Osteoblast (primary cell): ENCODE data around the gene PTPRN2. TPM values are rescaled to one million over a fixed set of nuclear protein-coding genes. Genes with fewer than 3 reads are reported as not detected.

Source experiments
- DNase-seq: peaks from one replicate; pipeline ENCODE4 v3.0.0; 2011; ENCODE audit warnings: low spot score, mixed read lengths; ENCODE audit not compliant: insufficient read length; ENCODE audit errors: missing footprints
- H2AFZ ChIP-seq: 2 replicates; pipeline ENCODE4 v1.6.0; 2011; ENCODE audit warnings: mild to moderate bottlenecking, low read length
- H3K27ac ChIP-seq: 2 replicates; pipeline ENCODE4 v1.5.1; 2011; ENCODE audit warnings: mild to moderate bottlenecking, low read depth, low read length, moderate library complexity
- H3K27me3 ChIP-seq: 2 replicates; pipeline ENCODE4 v1.6.0; 2012; ENCODE audit warnings: mild to moderate bottlenecking, control low read depth, inconsistent platforms, low read length, moderate library complexity; ENCODE audit not compliant: insufficient read depth
- H3K36me3 ChIP-seq: 2 replicates; pipeline ENCODE4 v1.5.1; 2011; ENCODE audit warnings: mild to moderate bottlenecking, low read length, control low read depth, moderate library complexity; ENCODE audit not compliant: insufficient read depth
- H3K4me1 ChIP-seq: 2 replicates; pipeline ENCODE4 v1.5.1; 2011; ENCODE audit warnings: mild to moderate bottlenecking, low read length, control low read depth, moderate library complexity; ENCODE audit not compliant: insufficient read depth
- H3K4me2 ChIP-seq: 2 replicates; pipeline ENCODE4 v1.6.0; 2011; ENCODE audit warnings: mild to moderate bottlenecking, low read length; ENCODE audit not compliant: insufficient read depth
- H3K4me3 ChIP-seq: fragments of 200-600 bp; sonication (generic); 3 replicates; pipeline ENCODE4 v1.5.1; 2012; ENCODE audit warnings: mild to moderate bottlenecking, low read length, inconsistent platforms; ENCODE audit not compliant: insufficient read depth
- H3K79me2 ChIP-seq: 2 replicates; pipeline ENCODE4 v1.6.0; 2012; ENCODE audit warnings: mild to moderate bottlenecking, low read length, control low read depth, inconsistent platforms; ENCODE audit not compliant: insufficient read depth
- H3K9me3 ChIP-seq: 2 replicates; pipeline ENCODE4 v1.5.1; 2011; ENCODE audit warnings: low read depth, low read length, control low read depth
- H4K20me1 ChIP-seq: 2 replicates; pipeline ENCODE4 v1.6.0; 2012; ENCODE audit warnings: mild to moderate bottlenecking, low read length, control low read depth; ENCODE audit not compliant: insufficient read depth
- CTCF ChIP-seq: IDR thresholded peaks from 2 replicates; pipeline ENCODE4 v1.5.1; 2011; ENCODE audit warnings: mild to moderate bottlenecking, low read depth, low read length, moderate library complexity; ENCODE audit errors: extremely low read depth
- total RNA-seq: library from RNA; depleted of rRNA; stranded (reverse); fragments of >200 nt; gene quantifications from 2 replicates; pipeline ENCODE4 v1.2.3, GENCODE V29; 2012

PTPRN2 gene
- total RNA-seq, 1 donor: 0.36 TPM

DNA sequence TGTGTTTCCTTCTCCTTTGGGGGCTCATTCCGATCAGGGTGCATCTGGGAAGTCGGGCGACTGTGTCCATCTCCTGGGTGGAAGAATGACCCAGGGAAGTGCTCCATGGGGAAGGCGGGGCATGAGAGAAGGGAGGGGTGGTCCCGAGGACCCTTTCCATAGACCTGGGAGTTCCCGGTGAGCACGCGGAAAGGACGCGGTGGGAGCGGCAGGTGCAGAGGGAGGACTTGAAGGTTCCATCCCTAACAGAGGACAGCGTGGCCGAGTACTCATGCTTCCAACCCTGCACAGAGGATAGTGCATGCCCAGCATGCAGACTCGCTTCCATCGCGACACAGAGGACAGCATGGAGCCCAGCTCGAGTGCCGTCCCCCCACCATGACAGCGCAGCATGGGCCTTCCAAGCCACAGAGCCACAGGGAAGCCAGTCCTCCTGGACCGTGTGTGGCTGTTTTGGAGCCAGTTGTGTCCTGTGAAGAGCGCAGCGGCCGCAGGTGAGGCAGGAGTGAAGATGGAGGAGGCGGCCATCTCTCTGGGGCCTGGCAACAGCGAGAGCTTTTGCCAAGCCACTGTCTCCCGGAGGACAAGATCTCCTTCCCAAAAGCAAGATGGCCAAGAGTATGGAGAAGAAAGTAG lies 969.4 kb downstream of the PTPRN2 start:
- Histone ChIP-seq H3K4me1 (no peaks in the 10 kb centered on the region), H3K4me3 (no peak overlapping the region), H3K36me3 (no peaks in the 10 kb centered on the region), H2AFZ (no peak overlapping the region), H3K9me3 (no peaks in the 10 kb centered on the region), H4K20me1 (no peaks in the 10 kb centered on the region), H3K27me3 (no peaks in the 10 kb centered on the region), H3K27ac (no peak overlapping the region), H3K79me2 (no peaks in the 10 kb centered on the region), H3K4me2 (no peak overlapping the region)
- DNase-seq: peak; percentile 52
- TF ChIP-seq CTCF: no peak

GRCh38 chr7:157617401-157617800 lies 970.2 kb downstream of the PTPRN2 start:
- Histone ChIP-seq H3K79me2 (no peaks in the 10 kb centered on the region), H3K36me3 (no peaks in the 10 kb centered on the region), H3K4me2 (no peak overlapping the region), H3K27ac (no peak overlapping the region), H3K27me3 (no peaks in the 10 kb centered on the region), H3K9me3 (no peaks in the 10 kb centered on the region), H3K4me3 (no peak overlapping the region), H4K20me1 (no peaks in the 10 kb centered on the region), H2AFZ (no peak overlapping the region), H3K4me1 (no peaks in the 10 kb centered on the region)
- DNase-seq: peak; percentile 58
- no peak for TF ChIP-seq CTCF

DNA sequence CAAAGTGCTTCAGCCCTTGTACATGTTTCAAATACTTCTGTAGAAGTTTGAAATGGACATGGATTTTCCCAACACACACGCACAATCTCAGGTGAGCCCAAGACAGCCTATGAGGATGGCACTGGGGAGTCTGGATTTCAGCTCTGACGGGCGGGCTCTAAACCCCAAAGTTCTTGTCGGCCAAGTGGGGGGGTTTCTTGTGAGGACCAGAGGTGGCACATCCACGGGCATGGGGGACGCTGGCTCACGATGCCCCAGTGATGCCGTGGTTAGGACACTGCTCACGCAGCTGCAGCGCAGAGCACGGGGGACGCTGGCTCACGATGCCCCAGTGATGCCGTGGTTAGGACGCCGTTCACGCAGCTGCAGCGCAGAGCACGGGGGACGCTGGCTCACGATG lies 970.7 kb downstream of the PTPRN2 start:
- H3K27me3 ChIP-seq: no peaks in the 10 kb centered on the region
- H2AFZ ChIP-seq: no peak overlapping the region
- no peaks in the 10 kb centered on the region for H3K9me3 ChIP-seq
- H3K79me2 ChIP-seq: no peaks in the 10 kb centered on the region
- no peak overlapping the region for H3K27ac ChIP-seq
- no peaks in the 10 kb centered on the region for H3K4me1 ChIP-seq
- peak; percentile 63 for DNase-seq
- no peak overlapping the region for H3K4me2 ChIP-seq
- H3K4me3 ChIP-seq: no peak overlapping the region
- TF ChIP-seq CTCF: no peak
- H4K20me1 ChIP-seq: no peaks in the 10 kb centered on the region
- H3K36me3 ChIP-seq: no peaks in the 10 kb centered on the region

DNA sequence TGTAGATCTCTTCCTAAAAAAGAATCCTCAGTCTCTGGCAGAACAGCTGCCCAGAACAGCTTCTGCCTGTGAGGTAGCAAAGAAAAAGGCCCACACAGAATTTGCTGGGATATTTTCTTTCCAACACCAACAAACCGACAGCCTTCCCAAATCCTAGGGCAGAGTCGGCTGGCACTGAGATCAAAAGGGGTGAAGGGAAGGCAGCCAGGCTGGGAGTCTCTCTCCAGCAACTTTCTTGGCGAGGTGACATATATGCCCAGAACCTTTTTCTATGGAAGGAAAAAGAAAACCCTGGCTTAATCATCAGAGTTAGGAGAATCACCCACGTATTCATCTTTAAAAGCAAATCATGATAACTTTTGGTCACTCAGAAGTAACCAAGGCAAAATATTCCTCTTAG lies 971.2 kb downstream of the PTPRN2 start:
- peak; percentile 52 for DNase-seq
- Histone ChIP-seq H3K4me3 (no peak overlapping the region), H3K9me3 (no peaks in the 10 kb centered on the region), H3K27ac (no peak overlapping the region), H3K4me2 (no peak overlapping the region), H3K4me1 (no peaks in the 10 kb centered on the region), H4K20me1 (no peaks in the 10 kb centered on the region), H3K36me3 (no peaks in the 10 kb centered on the region), H2AFZ (no peak overlapping the region), H3K27me3 (no peaks in the 10 kb centered on the region), H3K79me2 (no peaks in the 10 kb centered on the region)
- TF ChIP-seq CTCF: no peak
